Right atrium auricular region (tissue), 2 donors: Measurements from ENCODE around the gene UBXN6. TPM values are rescaled to one million over a fixed set of nuclear protein-coding genes. Genes with fewer than 3 reads are reported as not detected.

Experiments used
- DNase-seq: peaks from one replicate; pipeline ENCODE4 v3.0.0-alpha.2; 2019; ENCODE audit warnings: low spot score
- H3K27ac ChIP-seq, 2 donors: fragments of 200-600 bp; sonication (generic); 1 replicate in 1 of 2; 2 replicates in 1 of 2; pipeline ENCODE4 v1.5.1; 2016 to 2019
- H3K27me3 ChIP-seq, 2 donors: fragments of 200-600 bp; sonication (generic); one replicate each; pipeline versions ENCODE4 v1.5.1 to v1.6.0; 2017 to 2019
- H3K36me3 ChIP-seq: fragments of 200-600 bp; sonication (generic); one replicate; pipeline ENCODE4 v1.5.1; 2016
- H3K4me1 ChIP-seq, 2 donors: fragments of 200-600 bp; sonication (generic); one replicate each; pipeline versions ENCODE4 v1.5.1 to v1.6.0; 2017 to 2019
- H3K4me3 ChIP-seq, 2 donors: fragments of 200-600 bp; sonication (generic); 1 replicate in 1 of 2; 2 replicates in 1 of 2; pipeline ENCODE4 v1.5.1; 2017 to 2019; ENCODE audit warnings: mild to moderate bottlenecking in 1 of 2, moderate library complexity in 1 of 2
- H3K9me3 ChIP-seq, 2 donors: fragments of 200-600 bp; sonication (generic); one replicate each; pipeline ENCODE4 v1.5.1; 2019
- CTCF ChIP-seq, 2 donors: fragments of 200-600 bp; sonication (generic); IDR thresholded peaks; one replicate each; pipeline ENCODE4 v1.5.1; 2019; ENCODE audit warnings: antibody characterized with exemption in 2 of 2
- total RNA-seq, 2 donors: library from RNA; depleted of rRNA; stranded (reverse); fragments of >200 nt; gene quantifications; one replicate each; pipeline ENCODE4 v1.1.0, GENCODE V29; 2016

UBXN6 gene
- total RNA-seq, 2 donors from 2014 or later = 52.8 to 100 TPM

DNA sequence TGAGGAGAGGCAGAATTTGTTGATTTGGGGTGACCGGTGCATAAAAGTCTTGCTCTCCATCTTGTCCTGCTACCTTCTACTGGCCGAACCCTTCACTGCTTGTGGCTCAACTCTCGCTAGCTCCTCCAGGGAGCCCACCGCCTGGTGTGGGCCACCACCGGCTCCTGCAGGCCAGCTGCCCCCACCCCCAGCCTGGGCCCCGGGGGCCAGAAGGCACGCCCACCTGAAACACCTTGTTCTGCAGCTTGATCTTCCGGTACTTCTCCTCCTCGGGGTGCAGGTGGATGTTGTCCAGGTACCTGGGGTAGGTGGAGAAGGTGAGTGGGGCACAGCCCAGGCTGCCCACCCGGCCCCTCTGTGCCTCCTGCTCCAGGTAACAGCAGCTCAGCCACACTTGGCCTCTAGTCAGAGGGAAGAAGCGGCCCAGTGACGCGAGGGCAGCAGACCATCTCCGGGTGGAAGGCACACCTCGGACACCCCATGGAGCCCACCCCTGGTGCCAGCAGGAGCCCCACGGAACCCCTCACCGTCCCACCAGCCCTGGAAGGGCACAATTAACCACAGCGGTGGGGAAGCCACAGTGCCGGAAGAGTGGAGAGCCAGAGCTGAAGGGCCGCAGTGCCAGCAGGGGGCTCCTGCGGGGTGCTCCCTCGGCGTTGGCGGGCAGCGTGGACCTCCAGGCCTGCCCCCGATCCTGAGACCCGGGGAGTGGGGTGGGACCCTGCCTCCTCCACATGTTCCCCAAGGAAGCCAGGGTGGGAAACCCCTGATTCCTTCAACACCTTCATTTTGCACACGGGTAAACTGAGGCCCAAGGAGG, 10.1 kb downstream of the UBXN6 start:
- no peak overlapping the region for H3K27ac ChIP-seq
- no peaks in the 10 kb centered on the region for H3K27me3 ChIP-seq
- peaks cover 0 to 10% of the 10 kb centered on the region in 2 donors for H3K4me1 ChIP-seq
- H3K36me3 ChIP-seq = peaks cover 76% of the 10 kb centered on the region
- TF ChIP-seq CTCF (IDR thresholded peaks at IDR 0.05) = no peak
- H3K4me3 ChIP-seq = no peak overlapping the region
- no peak for DNase-seq
- H3K9me3 ChIP-seq = no peaks in the 10 kb centered on the region

- Histone ChIP-seq H3K9me3 (no peaks in the 10 kb centered on the region), H3K36me3 (peaks cover 68% of the 10 kb centered on the region), H3K4me3 (no peak overlapping the region), H3K4me1 (peaks cover 0 to 10% of the 10 kb centered on the region in 2 donors), H3K27ac (no peak overlapping the region), H3K27me3 (no peaks in the 10 kb centered on the region)
- no peak for DNase-seq
- no peak for TF ChIP-seq CTCF (IDR thresholded peaks at IDR 0.05)
These were observed 10.8 kb downstream of the UBXN6 start for GRCh38 chr19:4446704-4447200.

- Histone ChIP-seq H3K4me3 (no peak overlapping the region), H3K27me3 (no peaks in the 10 kb centered on the region), H3K9me3 (no peaks in the 10 kb centered on the region), H3K4me1 (peaks cover 0 to 10% of the 10 kb centered on the region in 2 donors), H3K36me3 (peaks cover 62% of the 10 kb centered on the region), H3K27ac (no peak overlapping the region)
- no peak for DNase-seq
- no peak for TF ChIP-seq CTCF (IDR thresholded peaks at IDR 0.05)
These were observed 11.5 kb downstream of the UBXN6 start for GRCh38 chr19:4445963-4446703.

DNA sequence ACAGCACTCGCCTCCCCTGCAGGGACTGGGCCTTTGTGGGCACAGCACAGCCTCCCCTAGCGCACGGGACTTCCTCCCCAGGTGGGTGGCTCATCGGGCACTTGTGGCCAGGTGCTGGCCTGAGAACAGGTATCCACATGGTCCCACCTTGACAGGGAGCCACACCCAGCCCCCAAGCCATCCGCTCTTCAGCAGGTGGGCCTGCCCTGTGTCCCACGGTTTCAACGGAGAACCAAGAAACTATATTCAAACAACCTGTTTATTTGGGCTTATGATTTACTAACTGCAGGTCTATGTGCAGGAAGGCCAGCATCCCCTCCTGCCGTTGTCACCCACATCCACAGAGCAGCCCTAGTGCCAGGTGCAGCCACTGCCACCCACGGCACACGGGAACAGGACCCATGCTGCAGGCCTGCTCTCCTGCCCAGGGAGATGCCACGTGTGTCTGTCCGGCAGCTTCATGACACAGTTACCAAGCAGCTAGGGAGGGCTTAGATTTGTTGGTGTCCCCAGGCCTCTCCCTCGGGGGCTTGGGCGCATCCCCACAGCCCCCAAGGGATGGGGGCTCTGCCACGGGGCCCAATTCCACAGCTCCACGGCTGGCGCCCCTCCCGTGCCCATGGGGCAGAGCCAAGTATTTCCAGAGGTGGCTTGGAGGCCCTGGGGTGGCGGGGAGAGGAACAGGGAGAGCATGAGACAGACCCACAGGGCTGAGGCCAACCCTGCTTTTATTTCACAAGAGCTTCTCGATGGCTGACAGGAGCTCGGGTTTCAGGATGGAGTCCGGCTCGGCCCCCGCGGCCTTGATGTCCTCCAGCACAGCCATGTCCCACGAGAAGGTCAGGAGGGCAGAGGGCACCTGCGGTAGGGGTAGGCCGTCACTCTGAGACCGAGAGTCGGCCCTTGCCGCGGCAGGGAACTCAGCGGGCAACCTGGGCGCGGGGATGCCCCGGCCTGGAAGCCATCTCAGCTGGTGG, 12.5 kb downstream of the UBXN6 start:
- H3K27me3 ChIP-seq = no peaks in the 10 kb centered on the region
- H3K4me3 ChIP-seq = no peak overlapping the region
- no peak for TF ChIP-seq CTCF (IDR thresholded peaks at IDR 0.05)
- H3K9me3 ChIP-seq = no peaks in the 10 kb centered on the region
- peaks cover 0 to 10% of the 10 kb centered on the region in 2 donors for H3K4me1 ChIP-seq
- no peak for DNase-seq
- peaks cover 55% of the 10 kb centered on the region for H3K36me3 ChIP-seq
- no peak overlapping the region for H3K27ac ChIP-seq
